NCI-H2196 (cell line): ENCODE data around the gene NCOR1.
"Not testable (repeated sequence)": the region's sequence is repeated elsewhere in the genome, so short reads cannot be mapped to it uniquely, and the experiment has no call there.

Source experiments
- DNase-seq: peaks from one replicate; lab custom pipeline; 2025; ENCODE audit not compliant: unreplicated experiment; lab: John Stamatoyannopoulos, UW

Gene NCOR1

DNA sequence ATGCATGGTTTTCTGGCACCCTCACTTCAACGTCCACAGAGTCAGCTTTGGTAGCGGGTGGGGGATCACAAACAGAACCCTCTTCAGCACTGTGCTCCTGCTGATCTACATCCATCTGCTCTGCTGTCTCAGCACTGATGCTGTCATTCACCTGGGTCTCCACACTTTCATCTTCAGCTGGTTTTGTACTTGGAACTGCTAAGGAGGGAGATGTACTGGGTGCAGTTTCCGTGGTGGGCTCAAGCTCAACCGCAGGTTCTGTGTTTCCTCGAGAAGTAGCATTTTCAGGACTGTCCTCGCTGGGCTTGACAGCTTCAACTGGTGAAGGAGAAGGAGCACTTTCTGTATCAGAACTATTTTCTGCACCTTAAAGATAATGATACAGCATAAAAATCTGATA, 113.9 kb downstream of the NCOR1 start:
- no peak for DNase-seq

DNA sequence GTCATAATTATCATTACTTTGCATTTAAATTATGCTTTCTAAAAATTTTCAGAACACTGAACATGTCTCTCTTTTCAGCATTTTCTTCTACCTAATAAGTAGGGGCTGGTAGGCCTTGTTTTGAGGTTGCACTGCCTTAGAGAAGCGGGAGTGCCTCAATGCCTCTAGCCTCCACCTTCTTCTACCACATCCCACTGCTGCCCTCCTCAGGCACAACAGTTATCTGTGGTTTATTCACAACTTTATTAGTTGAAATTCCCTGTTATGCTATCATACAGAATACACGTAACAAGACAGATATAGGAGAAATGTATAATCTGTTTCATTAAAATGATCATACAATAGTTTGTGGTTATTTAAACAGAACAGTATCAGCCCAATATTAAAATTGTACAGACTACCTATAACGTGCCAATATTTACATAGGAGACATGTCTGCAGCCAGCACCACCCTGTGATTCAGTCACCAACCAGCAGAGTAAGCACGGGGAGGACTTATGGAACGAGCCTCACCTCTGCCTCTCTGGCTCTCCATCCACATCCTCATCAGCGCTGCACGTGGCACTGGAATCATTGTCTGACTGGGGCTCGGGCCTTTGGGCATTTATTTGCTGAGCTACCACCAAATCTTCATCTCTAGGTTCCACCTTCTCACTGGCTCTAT, 114.5 kb downstream of the NCOR1 start:
- DNase-seq: no peak

DNA sequence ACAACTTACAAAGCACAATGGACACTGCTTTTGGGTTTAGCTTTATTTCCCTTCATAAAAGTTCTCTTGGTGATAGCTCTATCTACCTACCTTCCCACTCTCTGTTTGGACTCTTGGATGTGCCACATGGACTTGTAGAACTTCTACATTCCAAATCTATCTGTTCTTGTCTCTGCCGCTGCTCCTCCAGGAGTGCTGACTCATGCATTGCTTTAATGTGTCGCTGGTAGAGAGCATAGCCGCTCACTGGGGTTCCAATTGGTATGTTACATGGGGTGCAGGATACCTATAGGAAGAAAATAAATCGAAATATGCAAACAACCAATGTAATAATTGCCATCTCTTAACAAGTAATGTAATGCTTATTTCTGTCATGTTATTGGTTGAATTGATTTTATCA, 123.6 kb downstream of the NCOR1 start:
- DNase-seq: no peak

DNA sequence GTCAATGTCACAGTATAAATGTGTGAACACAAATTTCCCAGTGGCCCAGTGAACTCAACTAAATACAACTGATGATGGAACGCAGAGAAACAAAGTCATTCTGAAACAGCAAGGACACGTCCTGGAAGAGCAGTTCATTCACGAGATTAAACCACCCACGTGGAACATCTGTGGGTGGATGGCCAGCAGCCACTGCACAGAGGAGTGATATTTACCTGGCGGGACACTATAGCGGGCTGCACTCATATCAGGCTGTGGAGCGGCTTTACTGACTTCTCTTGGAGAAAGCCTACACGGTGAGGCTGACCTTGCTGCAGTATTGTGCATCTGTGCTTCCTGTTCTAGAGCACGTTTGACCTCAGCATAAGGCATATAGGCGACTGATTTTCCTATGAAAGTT, 128.4 kb downstream of the NCOR1 start:
- no peak for DNase-seq

DNA sequence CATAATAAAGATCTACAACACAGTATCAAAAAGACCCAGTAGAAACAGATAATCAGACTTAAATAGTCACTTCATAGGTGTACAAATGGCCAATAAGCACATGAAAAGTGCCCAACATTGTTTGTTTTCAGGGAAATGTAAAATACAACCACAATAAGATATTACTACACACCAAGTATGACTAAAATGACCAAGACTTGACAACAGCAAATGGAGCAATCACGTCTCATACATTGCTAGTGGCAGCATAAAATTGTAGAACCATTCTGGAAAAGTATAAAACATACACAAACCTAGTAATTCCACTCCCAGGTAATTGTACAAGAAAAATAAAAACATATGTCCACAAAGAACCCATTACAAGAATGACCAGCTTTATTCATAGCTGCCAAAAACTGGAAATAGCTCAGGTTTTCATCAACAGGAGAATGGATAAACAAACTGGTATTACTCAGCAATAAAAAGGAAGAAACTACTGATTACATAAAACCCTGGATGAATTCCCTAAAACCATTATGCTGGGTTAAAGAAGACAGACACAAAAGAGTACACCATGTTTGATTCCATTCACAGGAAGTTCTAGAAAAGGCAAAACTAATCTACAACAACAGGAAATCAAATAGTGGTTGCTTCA, 130.2 kb downstream of the NCOR1 start:
- no peak for DNase-seq

DNA sequence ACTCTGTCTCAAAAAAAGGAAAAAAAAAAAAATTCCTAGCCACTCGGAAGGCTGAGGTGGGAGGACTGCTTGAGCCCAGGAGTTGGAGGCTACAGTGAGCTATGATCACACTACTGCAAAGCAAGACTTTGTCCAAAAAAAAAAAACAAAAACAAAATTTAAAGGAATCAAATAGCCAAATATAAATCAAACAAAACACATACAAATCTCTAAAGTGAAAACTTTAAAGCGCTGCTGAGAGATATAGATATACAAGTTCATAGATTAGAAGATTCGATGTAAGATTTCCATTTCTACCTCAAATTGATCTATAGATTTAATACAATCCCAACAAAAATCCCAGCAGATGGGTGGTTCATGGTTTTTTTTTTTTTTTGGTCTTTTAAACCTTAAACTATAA, 132.1 kb downstream of the NCOR1 start:
- no peak for DNase-seq

DNA sequence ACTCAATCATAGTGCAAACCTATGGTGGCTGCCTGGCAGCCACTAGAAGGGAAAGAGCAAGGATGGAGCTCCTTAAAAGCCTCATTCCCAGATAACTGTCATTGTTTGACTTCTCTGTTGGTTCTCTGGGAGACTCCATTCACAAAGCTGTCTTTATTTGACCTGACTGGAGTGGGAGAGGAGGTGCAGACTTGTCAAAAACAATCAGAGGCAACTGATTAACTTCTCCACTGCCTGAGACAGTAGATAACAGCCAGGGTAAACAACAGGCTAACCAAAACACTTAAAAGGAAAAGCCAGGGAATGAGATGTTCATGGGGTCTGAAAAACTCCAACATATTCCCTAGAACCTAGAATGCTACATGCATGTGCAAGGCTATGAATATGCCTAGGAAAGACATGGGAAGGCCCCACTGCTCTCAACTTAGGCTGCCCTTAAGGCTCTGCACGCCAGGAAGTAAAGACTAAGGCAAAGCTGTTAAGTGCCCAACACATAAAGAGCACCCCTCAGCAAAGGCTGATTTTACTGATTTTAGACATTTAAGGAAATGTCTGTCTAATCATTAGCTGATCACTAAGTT, 133.7 kb downstream of the NCOR1 start:
- DNase-seq: no peak

DNA sequence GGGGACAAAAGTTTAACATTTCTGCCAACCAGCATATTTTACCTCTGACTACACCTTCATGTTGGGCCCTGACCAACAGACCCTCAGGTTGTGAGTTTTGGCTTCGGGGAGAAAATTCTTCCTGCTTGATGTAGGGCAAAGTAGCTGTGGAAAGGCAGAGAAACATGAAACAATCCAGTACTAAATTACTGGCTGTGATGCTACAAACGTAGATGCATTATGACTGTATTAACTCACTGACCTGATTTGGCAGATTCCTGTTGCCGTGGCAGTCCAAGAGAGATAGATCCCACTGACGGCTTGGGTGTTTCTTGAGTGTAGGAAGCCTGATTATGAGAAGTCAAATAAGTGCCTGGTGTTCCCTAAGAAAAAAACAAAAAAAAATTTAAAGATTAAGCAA, 135.0 kb downstream of the NCOR1 start:
- DNase-seq: no peak

DNA sequence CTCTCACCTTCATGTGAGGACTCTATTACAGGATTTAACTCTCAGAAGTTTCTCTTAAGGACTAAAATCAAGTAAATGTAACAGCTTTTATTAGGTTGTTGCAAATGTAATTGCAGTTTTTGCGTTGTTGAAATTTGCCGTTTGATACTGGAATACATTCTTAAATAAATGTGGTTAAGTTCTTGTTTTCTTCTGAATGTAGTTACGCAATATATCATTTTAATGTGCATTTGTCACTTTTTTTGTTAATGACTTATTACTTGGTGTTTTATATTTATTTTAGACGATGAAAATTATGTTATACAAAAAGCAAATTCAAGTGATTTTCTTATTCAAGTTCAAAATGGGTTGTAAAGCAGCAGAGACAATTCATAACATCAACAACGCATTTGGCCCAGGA, 139.4 kb downstream of the NCOR1 start:
- DNase-seq: no peak

DNA sequence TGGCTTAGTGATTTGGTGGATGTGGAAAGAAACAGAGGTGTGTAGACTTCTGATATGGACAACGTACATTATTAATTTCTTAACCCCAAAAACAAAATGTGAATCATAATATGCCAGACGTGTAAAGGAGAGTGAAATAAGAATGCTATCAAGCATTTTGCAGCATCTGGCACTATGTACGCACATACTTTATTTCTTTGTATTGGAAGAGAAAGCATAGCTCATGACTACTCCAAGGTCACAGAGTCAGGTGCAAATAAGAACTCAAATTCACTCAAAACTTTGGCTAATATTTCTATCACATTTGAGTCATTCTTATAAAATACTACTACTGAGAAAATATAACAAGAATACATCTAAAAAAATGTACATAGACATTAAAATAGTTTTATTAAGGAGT, 140.9 kb downstream of the NCOR1 start:
- DNase-seq: no peak

DNA sequence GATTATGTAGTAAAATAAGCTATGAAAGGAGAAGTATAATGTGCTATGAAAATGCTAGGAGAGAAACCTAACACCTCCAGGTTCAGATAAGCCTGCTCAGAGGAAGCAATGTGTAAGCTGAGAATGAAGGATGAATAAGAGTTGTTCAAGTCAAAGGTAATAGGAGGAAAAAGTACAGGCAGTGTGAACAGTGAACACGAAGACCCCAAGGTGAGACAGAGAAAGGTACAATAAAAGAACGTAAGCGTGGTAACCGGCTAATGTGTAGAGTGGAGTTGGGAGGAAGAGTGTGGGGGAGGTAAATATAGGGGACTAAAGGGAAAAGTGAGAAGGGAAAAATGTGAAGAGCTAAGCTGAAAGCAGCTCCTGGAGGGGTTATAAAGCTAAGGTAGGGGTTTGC, 141.5 kb downstream of the NCOR1 start:
- DNase-seq: no peak

DNA sequence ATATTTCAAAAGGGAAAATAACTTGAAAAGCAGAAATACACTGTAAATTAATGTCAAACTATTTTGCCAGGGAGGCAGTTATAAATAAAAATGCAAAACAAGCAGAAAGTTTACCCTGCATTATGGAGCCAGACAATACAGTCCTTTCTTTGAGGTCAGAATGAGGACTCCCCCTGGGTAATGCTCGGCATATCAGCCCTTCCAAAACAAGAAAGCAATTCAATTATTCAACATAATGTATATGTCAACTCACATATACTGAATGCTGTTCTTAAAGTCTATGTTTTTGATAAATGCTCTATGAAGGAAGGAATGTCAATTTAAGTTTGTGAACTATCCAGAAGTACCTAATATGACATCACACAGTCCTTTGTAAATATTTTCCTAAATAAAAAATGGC, 143.3 kb downstream of the NCOR1 start:
- DNase-seq: no peak

DNA sequence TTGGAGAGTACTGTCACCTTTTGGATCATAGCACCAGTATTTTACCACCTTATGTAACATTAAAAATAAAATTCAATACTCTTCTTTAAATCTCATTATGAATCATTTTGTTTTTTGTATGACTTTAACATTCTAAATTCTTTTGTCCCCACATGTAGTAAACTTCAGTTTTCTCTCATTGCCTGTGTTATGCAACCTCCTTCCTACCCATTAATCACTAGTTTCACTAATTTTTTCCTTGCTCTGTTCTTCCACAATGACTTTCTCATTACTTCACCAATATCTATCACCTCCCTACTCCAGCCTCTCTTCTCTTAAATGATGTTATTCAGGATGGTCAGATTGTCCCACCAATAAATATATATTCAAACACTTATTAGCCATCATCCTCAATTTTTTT, 147.0 kb downstream of the NCOR1 start:
- DNase-seq: no peak

DNA sequence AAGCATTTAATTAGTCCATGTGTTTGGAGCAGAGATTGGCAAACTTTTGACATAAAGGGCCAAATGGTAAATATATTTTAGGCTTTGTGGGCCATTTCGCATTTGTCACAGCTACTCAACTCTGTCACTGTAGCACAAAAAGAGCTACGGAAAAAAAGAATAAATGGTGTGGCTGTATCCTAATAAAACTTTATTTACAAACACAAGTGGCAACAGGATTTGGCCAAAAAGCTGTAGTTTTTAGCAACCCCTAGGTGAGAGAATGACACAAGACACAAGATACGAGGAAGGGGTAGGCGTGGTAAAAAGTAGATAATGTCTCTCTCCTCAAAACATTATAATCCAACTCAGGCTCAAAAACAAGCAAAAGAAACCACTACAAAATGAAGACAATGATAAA, 149.2 kb downstream of the NCOR1 start:
- no peak for DNase-seq

DNA sequence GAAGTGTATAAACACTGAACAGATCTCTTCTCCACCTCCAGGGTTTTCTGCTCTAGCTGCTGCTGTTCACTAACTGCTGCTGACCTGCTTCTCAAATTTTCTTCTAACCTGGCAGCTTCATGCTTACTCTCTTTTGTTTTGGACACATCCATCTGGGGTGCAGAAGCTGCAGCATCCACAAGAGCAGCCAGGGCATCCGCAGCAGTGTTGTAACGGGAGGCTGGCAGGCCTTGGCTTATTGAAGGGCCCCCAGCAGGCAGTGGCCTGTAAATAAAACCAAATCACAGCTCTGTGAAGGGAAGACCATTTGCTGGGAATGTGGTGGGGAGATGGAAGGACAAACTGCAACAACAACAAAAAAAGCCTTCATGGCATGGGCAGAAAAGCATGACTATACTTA, 153.7 kb downstream of the NCOR1 start:
- no peak for DNase-seq

DNA sequence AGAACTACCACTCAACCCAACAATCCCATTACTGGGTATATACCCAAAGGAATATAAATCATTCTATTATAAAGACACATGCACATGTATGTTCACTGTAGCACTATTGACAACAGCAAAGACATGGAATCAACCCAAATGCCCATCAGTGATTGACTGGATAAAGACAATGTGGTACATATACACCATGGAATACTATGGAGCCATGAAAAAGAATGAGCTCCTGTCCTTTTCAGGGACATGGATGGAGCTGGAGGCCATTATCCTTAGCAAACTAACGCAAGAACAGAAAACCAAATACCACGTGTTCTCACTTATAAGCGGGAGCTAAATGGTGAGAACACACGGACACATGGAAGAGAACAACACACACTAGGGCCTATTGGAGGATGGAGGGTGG, 160.2 kb downstream of the NCOR1 start:
- not testable (repeated sequence) for DNase-seq

DNA sequence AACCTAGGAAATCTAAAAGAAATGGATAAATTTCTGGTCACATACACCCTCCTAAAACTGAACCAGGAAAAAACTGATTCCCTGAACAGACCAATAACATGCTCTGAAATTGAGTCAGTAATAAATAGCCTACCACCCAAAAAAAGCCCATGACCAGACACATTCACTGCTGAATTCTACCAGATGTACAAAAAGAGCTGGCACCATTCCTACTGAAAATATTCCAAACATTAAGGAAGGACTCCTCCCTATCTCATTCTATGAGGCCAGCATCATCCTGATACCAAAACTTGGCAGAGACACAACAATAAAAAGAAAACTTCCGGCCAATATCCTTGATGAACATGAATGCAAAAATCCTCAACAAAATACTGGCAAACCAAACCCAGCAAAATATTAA, 162.8 kb downstream of the NCOR1 start:
- DNase-seq: no peak

DNA sequence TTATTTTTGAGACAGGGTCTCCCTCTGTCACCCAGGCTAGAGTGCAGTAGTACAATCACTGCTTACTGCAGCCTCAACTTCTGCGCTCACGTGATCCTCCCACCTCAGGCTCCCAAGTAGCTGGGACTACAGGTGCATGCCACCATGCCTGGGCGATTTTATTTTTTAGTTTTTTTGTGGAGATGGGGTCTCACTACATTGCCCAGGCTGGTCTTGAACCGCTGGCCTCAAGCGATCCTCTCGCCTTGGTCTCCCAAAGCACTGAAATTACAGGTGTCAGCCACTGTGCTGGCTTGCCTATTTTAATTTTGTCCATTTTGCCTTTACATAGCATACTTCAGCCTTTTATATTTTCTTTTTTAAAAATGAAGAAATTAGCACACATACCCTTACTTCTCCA, 164.5 kb downstream of the NCOR1 start:
- DNase-seq: no peak

DNA sequence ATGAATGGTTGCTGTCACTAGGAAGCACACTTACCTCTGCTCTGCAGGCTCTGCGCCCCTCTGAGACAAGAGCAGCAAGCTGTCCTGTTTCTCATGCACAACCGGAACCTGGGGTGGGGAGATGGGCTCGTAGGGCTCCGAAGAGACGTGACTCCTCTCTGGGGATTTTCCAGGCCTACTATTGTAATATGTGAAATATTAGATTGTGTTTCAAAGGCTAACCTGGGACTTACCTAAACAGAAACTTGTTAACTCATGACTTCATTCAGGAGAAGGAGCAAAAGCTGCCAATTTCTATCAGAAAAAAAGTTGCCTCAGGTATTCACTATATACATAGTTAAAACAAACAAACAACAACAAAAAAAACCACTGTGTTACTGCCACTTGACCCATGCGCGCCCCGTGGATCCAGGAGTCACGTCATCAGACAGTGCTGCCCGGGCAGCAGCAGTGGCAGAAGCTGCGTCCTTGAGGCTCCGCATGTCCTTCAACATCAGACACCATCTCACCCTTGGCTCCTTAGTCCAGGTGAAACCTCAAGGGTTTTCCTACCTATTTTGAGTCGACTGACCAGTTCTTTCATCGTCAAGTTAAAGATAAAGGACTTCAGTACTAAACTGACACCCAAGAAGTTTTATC, 166.4 kb downstream of the NCOR1 start:
- DNase-seq: no peak

DNA sequence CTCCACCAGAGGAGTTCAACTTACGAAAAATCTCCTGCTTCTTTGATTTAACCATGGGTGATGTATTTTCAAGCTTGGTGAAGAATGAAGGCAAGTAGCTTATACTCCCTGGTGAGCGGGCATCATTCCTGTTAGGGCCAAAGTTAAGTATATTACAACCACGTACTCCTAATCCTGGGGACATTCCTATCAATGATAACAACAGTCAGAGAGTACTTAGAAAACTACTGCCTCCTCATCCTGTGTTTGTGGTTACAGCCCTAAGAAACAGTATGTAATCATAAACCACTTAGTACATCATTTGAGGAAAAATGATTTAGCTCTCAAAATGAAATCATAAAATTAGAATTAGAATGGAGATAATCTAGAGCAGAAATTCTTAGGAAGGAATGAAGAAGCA, 168.4 kb downstream of the NCOR1 start:
- DNase-seq: no peak

DNA sequence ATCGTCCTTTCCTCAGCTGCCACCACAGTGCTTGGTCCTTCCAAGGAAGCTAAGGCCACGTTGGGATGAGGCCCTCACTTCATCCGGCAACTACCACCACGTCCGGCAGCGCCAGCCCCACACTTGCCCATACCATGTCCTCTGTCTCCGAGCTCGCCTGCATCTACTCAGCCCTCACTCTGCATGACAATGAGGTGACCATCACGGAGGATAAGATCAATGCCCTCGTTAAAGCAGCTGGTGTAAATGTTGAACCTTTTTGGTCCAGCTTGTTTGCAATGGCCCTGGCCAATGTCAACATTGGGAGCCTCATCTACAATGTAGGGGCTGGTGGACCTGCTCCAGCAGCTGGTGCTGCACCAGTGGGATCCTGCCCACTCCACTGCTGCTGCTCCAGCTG, 170.8 kb downstream of the NCOR1 start:
- no peak for DNase-seq

DNA sequence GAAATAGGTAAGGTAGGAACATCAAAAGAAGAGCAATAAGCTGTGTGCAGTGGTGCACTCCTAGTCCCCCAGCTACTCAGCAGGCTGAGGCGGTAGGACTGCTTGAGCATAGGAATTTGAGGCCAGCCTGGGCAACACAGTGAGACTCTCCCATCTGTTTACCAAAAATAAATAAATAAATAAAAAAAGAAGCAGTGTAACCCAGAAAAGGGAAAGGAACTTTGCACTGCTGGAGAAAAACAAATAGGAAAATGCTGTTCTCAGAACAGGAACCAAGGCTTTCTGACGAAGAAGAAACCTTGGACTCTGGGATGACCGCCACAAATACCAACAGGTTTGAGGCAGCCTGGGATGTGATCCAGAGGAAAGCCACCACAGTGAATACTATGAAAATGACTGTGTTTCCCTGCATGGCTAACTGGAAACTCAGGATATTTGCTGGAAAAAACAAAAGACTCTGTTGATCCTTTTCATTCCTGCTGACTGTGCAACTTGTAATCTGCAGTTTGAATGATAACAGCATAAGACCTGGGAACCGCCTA, 174.6 kb downstream of the NCOR1 start:
- no peak for DNase-seq
